Peyer's patch (tissue), 4 donors: ENCODE data around the gene ADORA2A.

Experiments used
- CTCF ChIP-seq, 6 experiments: fragments of 450-650 bp in 4 of 6; fragments of 200-600 bp in 2 of 6; sonication (generic) in 1 of 6; IDR thresholded peaks; one replicate each; pipeline ENCODE4 v1.5.1; 2017 to 2019; ENCODE audit warnings: antibody characterized with exemption in 6 of 6, mild to moderate bottlenecking in 3 of 6, moderate library complexity in 1 of 6
- POLR2A ChIP-seq, 2 donors: fragments of 450-650 bp; IDR thresholded peaks; one replicate each; pipeline ENCODE4 v1.5.1; 2017; ENCODE audit warnings: antibody characterized with exemption in 2 of 2, mild to moderate bottlenecking in 2 of 2, moderate library complexity in 2 of 2

GRCh38 chr22:24455751-24456426 is 28.5 kb downstream of the ADORA2A start:
- TF ChIP-seq POLR2A (IDR thresholded peaks at IDR 0.05) (no peak), CTCF (IDR thresholded peaks at IDR 0.05) (no peak)
